Motor neuron (in vitro differentiated cells): Measurements from ENCODE around the gene NRXN3. TPM values are rescaled to one million over a fixed set of nuclear protein-coding genes. Genes with fewer than 3 reads are reported as not detected.
"Not testable (repeated sequence)": the region's sequence is repeated elsewhere in the genome, so short reads cannot be mapped to it uniquely, and the experiment has no call there.

Source experiments
- ATAC-seq, 8 experiments: fragments of 200-7000 bp; cut with Tn5 transposase; replicated peaks in 6 of 8; 2 replicates each; pipeline ENCODE4 v1.8.0; 2021; ENCODE audit warnings: mild to moderate bottlenecking in 8 of 8, moderate library complexity in 8 of 8
- H3K27ac ChIP-seq, 2 donors: fragments of 250-450 bp; sonication (Bioruptor Pico); 2 replicates each; pipeline ENCODE4 v1.9.0; 2021; ENCODE audit warnings: antibody characterized with exemption in 2 of 2, mild to moderate bottlenecking in 2 of 2, moderate library complexity in 1 of 2
- H3K4me1 ChIP-seq, 2 donors: fragments of 250-450 bp; sonication (Bioruptor Pico); replicated peaks in 1 of 2; 2 replicates each; pipeline ENCODE4 v1.6.1; 2021; ENCODE audit warnings: antibody characterized with exemption in 2 of 2, mild to moderate bottlenecking in 2 of 2, moderate library complexity in 1 of 2
- H3K4me3 ChIP-seq, 5 donors: fragments of 250-450 bp; sonication (Bioruptor Pico); 2 replicates each; pipeline ENCODE4 v1.9.0; 2021; ENCODE audit warnings: antibody characterized with exemption in 5 of 5, mild to moderate bottlenecking in 5 of 5, moderate library complexity in 4 of 5
- WGBS, 10 experiments: fragments of 450-650 bp; shearing (Covaris generic); methylation state at CpG; one replicate each; pipeline ENCODE4 v1.0.0; 2022; 5-methylcytosine and 5-hydroxymethylcytosine counted together
- in situ Hi-C, 9 experiments: fragments of 400-800 bp; cut with MboI; loops; one replicate each; pipeline ENCODE4 v1.15.0; 2021; ENCODE audit warnings: low sequenced_read_pairs in 9 of 9, low pct_unique_long_range_greater_than_20kb in 2 of 9; ENCODE audit not compliant: unreplicated experiment in 9 of 9
- total RNA-seq, 8 experiments: library from RNA; unstranded; fragments of 300-600 nt; gene quantifications; 2 replicates each; pipeline versions ENCODE4 v1.2.3 to v1.2.4, GENCODE V29; 2022

Gene NRXN3
- total RNA-seq, 8 experiments from 2014 or later: 1.1 to 16.5 (median 12.9) TPM

DNA sequence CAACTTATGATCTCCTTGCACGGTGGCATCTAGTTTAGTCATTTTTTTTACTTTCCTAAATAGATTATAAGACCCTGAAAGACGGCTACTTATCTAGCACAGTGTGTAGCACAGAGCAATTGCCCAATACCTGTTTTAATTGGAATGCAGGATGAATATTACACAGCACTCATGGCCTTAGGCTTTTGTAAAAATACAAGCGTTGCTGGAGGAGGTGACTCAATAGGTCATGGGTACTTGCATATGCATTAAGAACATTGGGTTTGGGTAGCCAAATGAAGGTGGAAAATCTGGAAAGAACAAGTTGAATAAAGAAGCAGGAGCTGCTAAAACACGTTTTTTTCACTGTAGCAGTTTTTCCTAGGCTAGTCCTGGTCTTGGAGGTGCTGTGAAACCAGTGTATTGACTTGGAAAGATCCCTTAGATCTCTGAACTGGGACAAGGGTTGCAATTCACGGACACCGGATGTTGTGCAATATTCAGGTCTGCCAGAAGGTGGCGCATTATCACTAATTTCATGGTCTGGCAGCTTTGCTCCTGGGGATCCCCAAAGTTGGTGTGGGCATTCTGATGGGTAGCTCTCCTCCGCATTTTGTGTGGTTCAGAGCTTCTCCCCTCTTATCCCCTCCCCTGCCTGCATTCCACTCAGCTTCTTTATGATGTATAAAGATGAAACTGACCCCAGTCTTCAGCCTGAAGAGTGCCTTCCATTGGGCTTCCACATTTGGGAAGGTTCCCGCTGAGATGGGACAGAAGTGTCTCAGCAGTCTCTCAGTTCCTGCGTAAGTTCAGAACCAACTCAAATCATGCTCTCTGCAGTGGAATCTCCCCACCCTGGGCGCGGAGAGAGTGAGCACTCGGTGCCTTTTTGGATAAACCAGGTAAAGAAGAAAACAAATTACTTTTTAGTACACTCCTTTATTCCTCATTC, 278.3 kb downstream of the NRXN3 start:
- peak in 4 of 8 experiments; percentile 28 to 89 (median 80) for ATAC-seq
- H3K27ac ChIP-seq: no peak overlapping the region
- in situ Hi-C loops: loop anchor here in 1 of 9 experiments (10.0 kb wide), 1 partner anchor 116 kb away; no protein-coding TSS in a partner anchor
- no peak overlapping the region for H3K4me3 ChIP-seq
- H3K4me1 ChIP-seq: peaks cover 4 to 9% of the 10 kb centered on the region in 2 donors
- 14 to 64% (median 39%) methylated on average over 1 to 13 of the region's 13 CpGs for WGBS, 10 experiments

DNA sequence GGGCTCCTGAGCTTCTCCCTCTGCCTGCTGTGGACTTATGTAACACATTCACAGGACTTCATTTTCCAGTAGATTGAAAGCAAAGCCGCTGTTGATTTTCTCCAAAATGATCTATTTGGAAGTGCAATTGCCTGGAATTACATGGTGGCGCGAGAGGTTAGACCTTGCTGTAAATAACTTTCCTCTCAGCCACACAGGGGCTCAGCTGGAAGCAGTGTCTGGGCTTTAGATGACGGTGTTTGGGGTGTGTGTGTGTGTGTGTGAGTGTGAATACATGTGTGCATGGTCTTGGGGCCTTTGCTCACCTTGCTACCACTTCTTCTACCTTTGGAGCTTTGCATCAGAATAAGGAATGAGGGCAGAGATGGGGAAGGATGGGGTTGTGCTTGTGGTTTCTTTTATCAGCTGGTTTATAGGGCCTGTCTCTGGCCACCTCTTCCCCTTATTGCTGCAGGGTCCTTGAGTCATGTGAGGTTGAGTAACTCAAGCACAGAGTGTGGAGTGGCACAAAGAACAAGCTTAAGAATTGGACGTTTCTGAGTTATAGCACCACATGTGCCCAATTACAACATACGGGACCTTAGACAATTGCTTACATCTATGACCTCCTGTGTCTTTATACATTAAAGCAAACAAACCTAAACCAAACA, 280.6 kb downstream of the NRXN3 start:
- Histone ChIP-seq H3K4me3 (no peak overlapping the region), H3K27ac (no peak overlapping the region), H3K4me1 (peaks cover 4 to 9% of the 10 kb centered on the region in 2 donors)
- WGBS, 10 experiments: 0 to 100% (median 64%) methylated on average over 1 to 5 of the region's 6 CpGs; no CpG with 5 or more reads in 2 of the 10 experiments
- in situ Hi-C loops: no loop called here
- ATAC-seq: peak in 5 of 8 experiments; percentile 22 to 79 (median 47)

DNA sequence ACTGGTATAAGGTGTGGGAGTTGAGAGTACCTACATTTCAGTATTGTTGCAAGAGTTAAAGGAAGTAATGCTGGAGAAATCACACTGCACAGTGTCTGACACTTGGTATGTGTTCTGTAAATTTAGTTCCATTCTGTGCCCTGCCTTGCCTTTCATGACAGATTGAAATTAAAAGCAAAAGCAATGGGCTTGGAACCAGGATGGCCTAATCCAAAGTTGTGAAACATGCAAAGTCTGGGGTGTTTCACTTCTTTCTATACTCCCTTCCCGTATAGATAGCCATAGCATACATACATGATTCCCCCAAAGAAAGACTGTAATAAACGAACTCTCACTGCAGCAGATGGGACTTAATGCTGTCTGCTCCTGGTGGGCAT, 281.1 kb downstream of the NRXN3 start:
- peaks cover 4 to 9% of the 10 kb centered on the region in 2 donors for H3K4me1 ChIP-seq
- WGBS, 10 experiments: 0 to 80% (median 6%) methylated on average over 1 to 2 of the region's 2 CpGs; no CpG with 5 or more reads in 5 of the 10 experiments
- H3K4me3 ChIP-seq: no peak overlapping the region
- H3K27ac ChIP-seq: no peak overlapping the region
- in situ Hi-C loops: no loop called here
- no peak for ATAC-seq

DNA sequence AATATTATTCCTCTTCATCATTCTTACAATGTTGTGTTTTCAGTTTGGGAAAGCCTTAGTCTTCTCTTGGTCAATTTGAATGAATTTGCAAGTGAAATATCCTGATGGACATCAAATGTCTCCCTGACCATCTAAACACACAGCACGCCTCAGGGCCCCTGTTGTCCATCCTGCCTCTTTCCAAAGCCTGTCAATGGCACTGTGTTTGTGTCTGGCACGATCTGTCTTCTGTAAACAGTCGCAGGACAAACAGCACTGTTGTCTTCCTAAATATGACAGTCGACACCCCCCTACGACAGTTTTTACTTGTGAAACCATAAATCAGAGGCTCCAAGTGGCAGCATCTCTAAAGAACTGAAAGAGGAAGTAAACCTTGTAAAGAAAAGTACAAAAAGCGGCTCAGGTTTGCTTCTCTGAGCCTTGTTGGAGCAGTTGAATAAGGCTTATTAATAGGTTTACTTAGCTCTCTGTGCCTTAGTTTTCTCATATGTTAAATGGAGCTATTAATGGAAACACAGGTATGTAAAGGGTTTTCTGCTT, 285.8 kb downstream of the NRXN3 start:
- in situ Hi-C loops: no loop called here
- Histone ChIP-seq H3K27ac (no peak overlapping the region), H3K4me3 (no peak overlapping the region), H3K4me1 (peaks cover 0 to 3% of the 10 kb centered on the region in 2 donors)
- peak in 1 of 8 experiments; percentile 26 for ATAC-seq
- WGBS, 10 experiments: 10 to 100% (median 68%) methylated on average over 1 to 6 of the region's 6 CpGs; no CpG with 5 or more reads in 1 of the 10 experiments

DNA sequence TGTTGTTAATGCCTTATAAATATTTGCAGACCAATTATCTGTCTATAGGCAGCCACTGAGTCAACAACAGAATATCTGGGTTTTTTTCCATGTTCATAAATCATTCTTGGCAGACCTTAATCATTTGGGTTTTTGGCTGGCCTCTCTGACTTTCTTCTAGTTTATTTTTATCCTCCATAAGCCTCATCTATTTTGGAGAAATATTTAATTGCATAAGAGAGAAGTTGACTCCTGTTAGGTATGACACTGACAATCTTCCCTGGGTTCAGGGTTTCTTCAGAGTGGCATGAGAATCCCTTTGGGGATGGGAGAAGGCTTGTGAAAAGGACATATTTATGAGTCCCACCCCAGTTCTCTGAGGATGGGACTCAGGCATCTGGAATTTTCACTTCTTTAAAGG, 299.8 kb downstream of the NRXN3 start:
- no peak overlapping the region for H3K4me3 ChIP-seq
- H3K4me1 ChIP-seq: no peaks in the 10 kb centered on the region
- no peak for ATAC-seq
- in situ Hi-C loops: no loop called here
- H3K27ac ChIP-seq: no peak overlapping the region

DNA sequence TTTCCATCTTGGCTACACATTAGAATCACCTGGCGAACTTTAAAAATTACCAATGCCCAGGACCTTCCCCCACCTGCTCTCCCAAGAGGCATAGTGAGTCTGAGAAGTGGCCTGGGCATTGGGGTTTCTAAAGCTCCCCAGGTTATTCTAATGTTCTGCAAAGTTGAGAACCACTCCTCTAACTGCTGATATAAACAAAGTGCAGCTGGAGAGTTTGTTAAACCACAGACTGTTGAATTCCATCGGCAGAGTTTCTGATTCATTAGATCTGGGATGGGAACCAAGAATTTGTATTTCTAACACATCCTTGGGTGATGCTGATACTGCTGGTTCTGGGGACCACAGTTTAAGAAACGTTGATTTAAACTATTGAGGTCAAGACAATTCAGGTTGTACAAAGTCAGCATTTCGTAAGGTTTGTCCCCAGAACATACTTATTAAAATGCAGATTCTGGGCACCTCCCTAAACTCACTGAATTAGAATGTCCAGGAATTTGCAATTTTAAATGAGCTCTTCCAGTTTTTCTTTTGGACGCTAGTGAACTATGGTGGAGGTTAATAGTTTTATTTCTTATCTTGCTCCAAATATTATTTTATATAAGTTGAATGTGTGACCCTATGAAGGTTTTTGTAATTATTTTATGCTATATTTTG, 309.1 kb downstream of the NRXN3 start:
- no peak overlapping the region for H3K4me3 ChIP-seq
- H3K27ac ChIP-seq: no peak overlapping the region
- no peaks in the 10 kb centered on the region for H3K4me1 ChIP-seq
- 0 to 80% (median 54%) methylated on average over 1 to 5 of the region's 5 CpGs; no CpG with 5 or more reads in 1 of the 10 experiments for WGBS, 10 experiments
- peak in 3 of 8 experiments; percentile 17 to 80 (median 73) for ATAC-seq
- in situ Hi-C loops: no loop called here

DNA sequence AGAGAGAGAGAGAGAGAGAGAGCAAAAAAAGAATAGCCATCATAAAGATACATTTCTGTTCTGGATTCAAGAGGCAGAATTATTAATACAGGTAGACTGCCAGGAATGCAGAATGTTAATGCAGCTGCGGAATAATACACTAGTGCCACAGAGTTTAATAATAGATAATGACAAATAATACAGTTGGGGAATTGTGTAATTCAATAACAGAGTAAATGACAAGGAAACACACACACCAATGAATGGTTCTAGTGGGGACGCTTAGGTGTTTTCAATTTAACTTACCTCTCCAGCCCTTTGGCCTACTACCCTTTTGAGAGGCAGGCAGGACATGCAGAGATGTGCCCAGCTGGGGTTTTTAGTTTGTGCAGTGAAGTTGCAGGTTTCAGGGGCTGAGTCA, 313.9 kb downstream of the NRXN3 start:
- H3K4me1 ChIP-seq: peaks cover 0 to 3% of the 10 kb centered on the region in 2 donors
- 0 to 70% (median 0%) methylated on average over 1 of the region's 2 CpGs; no CpG with 5 or more reads in 3 of the 10 experiments for WGBS, 10 experiments
- in situ Hi-C loops: no loop called here
- no peak overlapping the region for H3K4me3 ChIP-seq
- no peak overlapping the region for H3K27ac ChIP-seq
- ATAC-seq: no peak

DNA sequence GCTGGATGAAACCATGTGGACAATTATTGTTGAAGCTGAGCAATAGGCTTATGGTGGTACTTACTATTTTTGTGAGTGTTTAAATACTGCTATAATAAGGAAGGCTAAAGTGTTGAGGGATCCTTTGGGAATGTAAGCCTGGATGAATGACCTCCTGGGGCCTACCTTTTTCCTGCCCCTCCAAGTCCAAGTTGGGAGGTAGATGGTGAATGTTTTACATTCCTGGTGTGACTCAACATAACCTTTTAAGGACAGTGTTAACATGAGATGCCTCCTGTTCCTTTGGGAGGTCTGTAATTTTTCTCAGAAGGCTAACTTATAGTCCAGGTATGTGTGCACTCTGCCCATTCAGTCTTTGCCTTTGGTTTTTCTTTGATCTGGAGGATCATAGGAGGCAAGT, 315.9 kb downstream of the NRXN3 start:
- Histone ChIP-seq H3K27ac (no peak overlapping the region), H3K4me1 (peaks cover 5 to 14% of the 10 kb centered on the region in 2 donors), H3K4me3 (no peak overlapping the region)
- no peak for ATAC-seq
- in situ Hi-C loops: no loop called here

DNA sequence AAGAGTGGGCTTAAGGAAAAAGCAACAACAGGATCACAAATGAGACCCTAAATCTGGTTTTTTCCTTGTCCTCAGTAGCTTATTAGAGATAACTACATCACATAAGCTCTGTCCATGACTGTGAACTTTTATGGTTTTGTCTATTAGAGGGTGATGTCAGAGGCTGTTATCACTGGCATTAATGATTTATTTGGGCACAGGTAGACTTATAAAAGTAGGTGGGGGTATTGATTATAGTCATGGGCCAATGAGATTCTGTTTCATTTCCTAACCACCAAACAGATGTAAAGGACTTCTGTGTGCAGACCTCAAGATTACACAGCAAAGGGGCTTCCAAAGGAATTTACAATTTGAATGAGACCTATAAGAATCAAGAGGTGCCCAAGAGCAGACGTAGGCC, 316.4 kb downstream of the NRXN3 start:
- ATAC-seq: no peak
- Histone ChIP-seq H3K4me3 (no peak overlapping the region), H3K4me1 (peaks cover 11 to 19% of the 10 kb centered on the region in 2 donors), H3K27ac (no peak overlapping the region)
- 0 to 100% (median 59%) methylated on average over 1 of the region's 1 CpG; no CpG with 5 or more reads in 2 of the 10 experiments for WGBS, 10 experiments
- in situ Hi-C loops: no loop called here

DNA sequence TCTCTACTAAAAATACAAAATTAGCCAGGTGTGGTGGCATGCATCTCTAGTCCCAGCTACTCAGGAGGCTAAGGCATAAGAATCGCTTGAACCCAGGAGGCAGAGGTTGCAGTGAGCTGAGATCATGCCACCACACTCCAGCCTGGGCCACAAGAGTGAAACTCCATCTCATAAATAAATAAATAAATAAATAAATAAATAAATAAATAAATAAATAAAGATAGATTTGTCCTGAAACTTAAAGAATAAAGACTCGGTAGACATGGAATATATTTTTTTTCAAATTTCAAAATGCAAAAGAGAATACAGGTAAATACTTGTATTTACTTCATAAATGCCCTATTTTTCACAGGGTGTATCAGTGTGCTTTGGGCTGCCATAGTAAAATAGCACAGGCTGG, 317.4 kb downstream of the NRXN3 start:
- H3K27ac ChIP-seq, ATAC-seq, H3K4me3 ChIP-seq, in situ Hi-C loops: not testable (repeated sequence)
- WGBS, 10 experiments: 0 to 100% (median 50%) methylated on average over 1 to 2 of the region's 2 CpGs; no CpG with 5 or more reads in 2 of the 10 experiments
- H3K4me1 ChIP-seq: peaks cover 13 to 25% of the 10 kb centered on the region in 2 donors

DNA sequence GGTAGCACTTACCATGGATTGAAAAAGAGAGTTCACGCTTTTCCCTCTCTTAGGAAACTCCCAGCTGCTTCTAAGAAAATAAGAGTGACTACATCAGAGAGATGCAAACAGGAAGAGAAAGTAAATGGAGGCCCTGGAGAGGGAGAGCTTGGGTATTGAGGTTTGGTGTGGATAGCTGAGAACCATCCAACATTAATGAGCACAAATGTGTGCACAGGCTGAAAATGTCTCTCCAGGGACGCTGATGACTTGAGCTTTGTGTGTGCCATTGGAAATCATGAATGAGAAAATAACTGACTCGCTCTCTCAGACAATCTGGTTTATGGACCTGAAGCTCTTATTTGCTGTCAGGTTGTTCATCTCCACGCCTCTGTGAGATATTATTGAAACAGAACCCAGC, 318.8 kb downstream of the NRXN3 start:
- WGBS, 10 experiments: 20 to 90% (median 60%) methylated on average over 1 to 3 of the region's 4 CpGs; no CpG with 5 or more reads in 4 of the 10 experiments
- Histone ChIP-seq H3K4me1 (peaks cover 13 to 25% of the 10 kb centered on the region in 2 donors), H3K27ac (no peak overlapping the region), H3K4me3 (no peak overlapping the region)
- peak in 5 of 8 experiments; percentile 33 to 83 (median 74) for ATAC-seq
- in situ Hi-C loops: no loop called here

DNA sequence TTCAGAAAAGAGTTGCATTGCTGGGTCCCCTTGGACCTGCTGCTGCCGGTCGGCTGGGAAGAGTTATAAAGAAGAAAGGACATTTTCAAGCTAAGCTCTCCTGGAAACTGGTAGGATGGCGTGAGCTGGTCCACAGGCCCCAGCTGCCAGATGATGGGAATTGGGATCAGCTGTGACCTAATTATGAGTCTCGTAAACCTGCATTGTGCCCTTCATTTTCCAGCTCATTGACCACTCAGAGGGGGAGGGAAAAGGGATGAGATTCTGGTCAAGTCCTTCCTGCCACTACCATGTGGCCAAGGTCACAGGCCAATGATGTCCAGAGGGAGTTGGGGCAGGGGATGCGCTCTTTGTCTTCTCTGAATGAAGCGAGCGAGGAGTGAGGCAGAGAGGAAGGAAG, 320.9 kb downstream of the NRXN3 start:
- WGBS, 10 experiments: 12 to 48% (median 31%) methylated on average over 1 to 6 of the region's 7 CpGs; no CpG with 5 or more reads in 1 of the 10 experiments

More for the DNA sequence above, 320.9 kb downstream of the NRXN3 start:
- Histone ChIP-seq H3K27ac (peak overlapping the region in 1 of 2 donors; percentile 15), H3K4me3 (no peak overlapping the region), H3K4me1 (peaks cover 13 to 25% of the 10 kb centered on the region in 2 donors)
- peak in 3 of 8 experiments; percentile 50 to 75 (median 52) for ATAC-seq
- in situ Hi-C loops: no loop called here
